ENCODE measurements around the gene ILKAP.
A peak's percentile ranks its signal among the peaks of the same experiment; 100 is the strongest.

Gene ILKAP

GRCh38 chr2:238237431-238238135, 34.1 kb upstream of the ILKAP start:
- no peak for DNase-seq (ENCODE audit: low spot score)

GRCh38 chr2:238236571-238236970, 33.1 kb upstream of the ILKAP start:
- DNase-seq (ENCODE audit: low spot score) = no peak

GRCh38 chr2:238235856-238236255, 32.4 kb upstream of the ILKAP start:
- no peak for DNase-seq (ENCODE audit: low spot score)

GRCh38 chr2:238235331-238235732, 31.8 kb upstream of the ILKAP start:
- no peak for DNase-seq (ENCODE audit: low spot score)

GRCh38 chr2:238233625-238234024, 30.1 kb upstream of the ILKAP start:
- no peak for DNase-seq (ENCODE audit: low spot score)

- no peak for DNase-seq (ENCODE audit: low spot score)
Measured at GRCh38 chr2:238231809-238232208, 28.3 kb upstream of the ILKAP start.

GRCh38 chr2:238231251-238231793, 27.8 kb upstream of the ILKAP start:
- DNase-seq (ENCODE audit: low spot score) = peak; percentile 72

- DNase-seq (ENCODE audit: low spot score) = no peak
Measured at GRCh38 chr2:238230699-238231098, 27.2 kb upstream of the ILKAP start.

GRCh38 chr2:238228700-238229099, 25.2 kb upstream of the ILKAP start:
- DNase-seq (ENCODE audit: low spot score) = no peak

- no peak for DNase-seq (ENCODE audit: low spot score)
Measured at GRCh38 chr2:238227587-238228032, 24.1 kb upstream of the ILKAP start.

GRCh38 chr2:238226698-238227586, 23.4 kb upstream of the ILKAP start:
- no peak for DNase-seq (ENCODE audit: low spot score)

GRCh38 chr2:238225911-238226697, 22.6 kb upstream of the ILKAP start:
- no peak for DNase-seq (ENCODE audit: low spot score)

GRCh38 chr2:238225121-238225520, 21.6 kb upstream of the ILKAP start:
- DNase-seq (ENCODE audit: low spot score) = no peak

- DNase-seq (ENCODE audit: low spot score) = no peak
Measured at GRCh38 chr2:238224356-238225035, 21.0 kb upstream of the ILKAP start.

GRCh38 chr2:238220892-238221521, 17.5 kb upstream of the ILKAP start:
- DNase-seq (ENCODE audit: low spot score) = peak; percentile 93

- peak; percentile 62 for DNase-seq (ENCODE audit: low spot score)
Measured at GRCh38 chr2:238220274-238220891, 16.9 kb upstream of the ILKAP start.

GRCh38 chr2:238216651-238217184, 13.2 kb upstream of the ILKAP start:
- DNase-seq (ENCODE audit: low spot score) = peak; percentile 99

GRCh38 chr2:238207006-238207405, 3.5 kb upstream of the ILKAP start:
- no peak for DNase-seq (ENCODE audit: low spot score)

GRCh38 chr2:238203973-238204683, 633 bp upstream of the ILKAP start:
- DNase-seq (ENCODE audit: low spot score) = no peak
